Left lung (tissue), 10 donors: ENCODE results near the gene C5orf15. TPM values are rescaled to one million over a fixed set of nuclear protein-coding genes. Genes with fewer than 3 reads are reported as not detected.

Experiments used
- ATAC-seq: fragments of 200-7000 bp; cut with Tn5 transposase; one replicate; pipeline ENCODE4 v1.9.1; 2020; ENCODE audit warnings: moderate library complexity
- DNase-seq, 4 donors: peaks; one replicate each; pipeline ENCODE4 v3.0.0-alpha.2; 2013 to 2020
- H3K27ac ChIP-seq, 2 donors: fragments of 200-600 bp; sonication (generic) in 1 of 2; one replicate each; pipeline versions ENCODE4 v1.5.0 to v1.8.0; 2020 to 2021
- H3K27me3 ChIP-seq, 2 donors: fragments of 200-600 bp; sonication (generic) in 1 of 2; one replicate each; pipeline versions ENCODE4 v1.5.0 to v1.8.0; 2020 to 2021
- H3K36me3 ChIP-seq, 2 donors: fragments of 200-600 bp; sonication (generic) in 1 of 2; one replicate each; pipeline versions ENCODE4 v1.5.0 to v1.8.0; 2020 to 2021
- H3K4me1 ChIP-seq, 2 donors: fragments of 200-600 bp; one replicate each; pipeline ENCODE4 v1.8.0; 2021
- H3K4me3 ChIP-seq, 2 donors: fragments of 200-600 bp; sonication (generic) in 1 of 2; one replicate each; pipeline versions ENCODE4 v1.5.0 to v1.8.0; 2020 to 2021; ENCODE audit warnings: mild to moderate bottlenecking in 1 of 2
- H3K9me3 ChIP-seq, 2 donors: fragments of 200-600 bp; sonication (generic) in 1 of 2; one replicate each; pipeline versions ENCODE4 v1.5.0 to v1.8.0; 2020 to 2021
- CTCF ChIP-seq, 2 donors: fragments of 200-600 bp; sonication (generic) in 1 of 2; IDR thresholded peaks; one replicate each; pipeline versions ENCODE4 v1.5.0 to v1.8.0; 2021; ENCODE audit warnings: antibody characterized with exemption in 2 of 2
- intact Hi-C, 2 donors: fragments of 100-400 bp; cut with DNase I; formaldehyde crosslinking; loops; one replicate each; pipeline versions ENCODE4 v1.11.2 to v1.14.2; 2022
- polyA plus RNA-seq, 6 donors: library from polyadenylated mRNA; unstranded; fragments of 120-200 nt; gene quantifications; one replicate each; pipeline ENCODE4 v1.2.1, GENCODE V29; 2013; ENCODE audit not compliant: insufficient read length in 6 of 6
- total RNA-seq, 2 donors: library from RNA; stranded (reverse); fragmentation: NEBNext Ultra II Directional; extraction: Animal tissue kit (Norgen Biotek cat#: 25700); gene quantifications; one replicate each; pipeline ENCODE4 v1.2.1, GENCODE V29; 2021
- donor health status: DM: no; HTN: yes; CAD: no.
- donor health status: DM: no; HTN: no; CAD: no.

Gene C5orf15
- total and polyA plus RNA-seq, 8 donors, result 34.7 to 121 (median 115) TPM

GRCh38 chr5:133970325-133970909 is 2.0 kb upstream of the C5orf15 start:
- Histone ChIP-seq H3K4me1 (peaks cover 12 to 28% of the 10 kb centered on the region in 2 donors), H3K27ac (no peak overlapping the region), H3K36me3 (peaks cover 0 to 46% of the 10 kb centered on the region in 2 donors), H3K4me3 (no peak overlapping the region), H3K9me3 (no peaks in the 10 kb centered on the region), H3K27me3 (no peaks in the 10 kb centered on the region)
- intact Hi-C loops, result no loop called here
- no peak for ATAC-seq
- no peak for TF ChIP-seq CTCF (IDR thresholded peaks at IDR 0.05)
- DNase-seq, result no peak

GRCh38 chr5:133969654-133970324 is 1.4 kb upstream of the C5orf15 start:
- H3K36me3 ChIP-seq, result peaks cover 0 to 40% of the 10 kb centered on the region in 2 donors
- ATAC-seq (no peak), DNase-seq (no peak)
- H3K4me3 ChIP-seq, result peak overlapping the region in 1 of 2 donors; percentile 81
- intact Hi-C loops, result no loop called here
- H3K27me3 ChIP-seq, result no peaks in the 10 kb centered on the region
- TF ChIP-seq CTCF (IDR thresholded peaks at IDR 0.05), result no peak
- no peaks in the 10 kb centered on the region for H3K9me3 ChIP-seq
- peaks cover 12 to 28% of the 10 kb centered on the region in 2 donors for H3K4me1 ChIP-seq
- peak overlapping the region in 1 of 2 donors; percentile 87 for H3K27ac ChIP-seq

GRCh38 chr5:133967698-133968203 is 674 bp downstream of the C5orf15 start:
- ATAC-seq, result peak; percentile 55

GRCh38 chr5:133967124-133967523 is 1.3 kb downstream of the C5orf15 start:
- DNase-seq (no peak), ATAC-seq (no peak)
- no peak for TF ChIP-seq CTCF (IDR thresholded peaks at IDR 0.05)
- intact Hi-C loops, result no loop called here
- Histone ChIP-seq H3K9me3 (no peaks in the 10 kb centered on the region), H3K4me3 (peak overlapping the region in 1 of 2 donors; percentile 81), H3K27ac (peak overlapping the region; percentile 76 to 87), H3K36me3 (peaks cover 0 to 13% of the 10 kb centered on the region in 2 donors), H3K27me3 (no peaks in the 10 kb centered on the region), H3K4me1 (peaks cover 12 to 36% of the 10 kb centered on the region in 2 donors)

More at GRCh38 chr5:133967698-133968203, 674 bp downstream of the C5orf15 start:
- TF ChIP-seq CTCF (IDR thresholded peaks at IDR 0.05), result no peak
- H3K27me3 ChIP-seq, result no peaks in the 10 kb centered on the region
- H3K27ac ChIP-seq, result peak overlapping the region; percentile 76 to 87
- intact Hi-C loops, result no loop called here
- H3K9me3 ChIP-seq, result no peaks in the 10 kb centered on the region
- H3K4me1 ChIP-seq, result peaks cover 12 to 31% of the 10 kb centered on the region in 2 donors
- DNase-seq, result peak in 1 of 4 donors; percentile 39
- peaks cover 0 to 19% of the 10 kb centered on the region in 2 donors for H3K36me3 ChIP-seq
- peak overlapping the region; percentile 81 to 90 for H3K4me3 ChIP-seq

- TF ChIP-seq CTCF (IDR thresholded peaks at IDR 0.05), result no peak
- Histone ChIP-seq H3K9me3 (no peaks in the 10 kb centered on the region), H3K4me1 (peaks cover 12 to 36% of the 10 kb centered on the region in 2 donors), H3K27me3 (no peaks in the 10 kb centered on the region), H3K27ac (no peak overlapping the region), H3K4me3 (no peak overlapping the region), H3K36me3 (peaks cover 0 to 3% of the 10 kb centered on the region in 2 donors)
- peak in 1 of 4 donors; percentile 22 for DNase-seq
- no peak for ATAC-seq
- intact Hi-C loops, result no loop called here
Observed at GRCh38 chr5:133966090-133966489, 2.3 kb downstream of the C5orf15 start.
